Prostate gland (tissue), 2 donors: ENCODE measurements around the gene SERINC5. TPM values are rescaled to one million over a fixed set of nuclear protein-coding genes. Genes with fewer than 3 reads are reported as not detected.
A peak's percentile ranks its signal among the peaks of the same experiment; 100 is the strongest.

Source experiments
- DNase-seq: peaks from one replicate; pipeline ENCODE4 v3.0.0-alpha.2; 2019; ENCODE audit warnings: low spot score
- H3K27ac ChIP-seq, 2 donors: fragments of 200-600 bp; sonication (generic); 2 replicates each; pipeline ENCODE4 v1.5.1; 2017 to 2019
- H3K27me3 ChIP-seq: fragments of 200-600 bp; sonication (generic); replicated peaks from 2 replicates; pipeline ENCODE4 v1.5.1; 2019; ENCODE audit not compliant: insufficient read depth
- H3K36me3 ChIP-seq, 2 donors: fragments of 200-600 bp; sonication (generic); 1 replicate in 1 of 2; 2 replicates in 1 of 2; pipeline versions ENCODE4 v1.5.1 to v1.8.1; 2017 to 2019
- H3K4me1 ChIP-seq: fragments of 200-600 bp; sonication (generic); replicated peaks from 2 replicates; pipeline ENCODE4 v1.5.1; 2019
- H3K4me3 ChIP-seq, 2 donors: fragments of 200-600 bp; sonication (generic); 2 replicates each; pipeline ENCODE4 v1.5.1; 2017 to 2019
- H3K9me3 ChIP-seq: fragments of 200-600 bp; sonication (generic); 2 replicates; pipeline ENCODE4 v1.5.1; 2017
- POLR2A ChIP-seq: fragments of 450-650 bp; IDR thresholded peaks from one replicate; pipeline ENCODE4 v1.6.1; 2016; ENCODE audit warnings: antibody characterized with exemption, mild to moderate bottlenecking
- POLR2AphosphoS5 ChIP-seq: sonication (generic); formaldehyde crosslinking; IDR thresholded peaks from one replicate; pipeline ENCODE4 v1.6.1; 2017; ENCODE audit warnings: antibody characterized with exemption
- WGBS: methylation state at CpG from one replicate; pipeline ENCODE4 v1.1.5; 2018; 5-methylcytosine and 5-hydroxymethylcytosine counted together
- intact Hi-C: fragments of 100-400 bp; cut with DNase I; formaldehyde crosslinking; loops from one replicate; pipeline ENCODE4 v1.14.2; 2022
- total RNA-seq, 2 donors: library from RNA; depleted of rRNA; stranded (reverse); fragments of >200 nt; gene quantifications; one replicate each; pipeline ENCODE4 v1.1.0, GENCODE V29; 2016
- TF ChIP-seq, protein P1 (sequence below), 4 experiments: fragments of 200-600 bp in 2 of 4; fragments of 450-650 bp in 2 of 4; sonication (generic) in 2 of 4; IDR thresholded peaks; 1 replicate in 3 of 4; 2 replicates in 1 of 4; pipeline ENCODE4 v1.5.1; 2016 to 2019; ENCODE audit warnings: antibody characterized with exemption in 4 of 4, mild to moderate bottlenecking in 2 of 4, moderate library complexity in 2 of 4

Gene SERINC5
- total RNA-seq, 2 donors from 2014 or later, result 127 to 205 TPM

DNA sequence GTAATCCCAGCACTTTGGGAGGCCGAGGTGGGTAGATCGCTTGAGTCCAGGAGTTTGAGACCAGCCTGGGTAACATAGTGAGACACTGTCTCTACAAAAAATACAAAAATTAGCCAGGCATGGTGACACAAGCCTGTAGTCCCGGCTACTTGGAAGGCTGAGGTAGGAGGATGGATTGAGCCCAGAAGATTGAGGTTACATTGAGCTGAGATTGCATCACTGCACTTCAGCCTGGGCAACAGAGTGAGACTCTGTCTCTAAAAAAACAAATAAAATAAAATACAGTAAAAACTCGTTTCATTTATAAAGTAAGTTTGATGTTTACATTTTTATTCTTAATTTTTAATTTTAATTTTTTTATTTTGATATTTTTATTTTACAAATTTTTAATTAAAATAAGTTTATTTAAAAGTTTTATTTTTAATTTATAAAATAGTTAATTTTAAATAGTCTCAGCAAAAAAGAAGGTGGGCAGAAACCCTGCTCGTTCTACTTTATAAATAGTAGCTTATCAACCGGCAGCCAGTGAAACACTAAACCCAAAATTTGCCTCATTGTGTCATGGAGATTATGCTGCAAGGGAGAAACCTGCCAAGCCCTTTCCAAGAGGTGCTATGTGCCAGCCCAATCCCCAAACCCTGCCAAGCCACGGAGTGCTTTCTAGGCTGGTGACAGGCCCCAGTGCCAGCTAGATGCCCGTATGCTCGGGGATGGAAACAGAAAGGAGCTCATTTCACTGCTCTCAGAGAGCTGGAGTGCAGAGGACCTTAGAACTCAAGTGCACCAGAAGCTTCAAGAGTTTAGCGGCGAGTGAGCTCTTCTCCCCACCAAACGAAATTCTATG, 38.9 kb downstream of the SERINC5 start:
- intact Hi-C loops, result no loop called here
- peak overlapping the region; percentile 10 to 32 for H3K27ac ChIP-seq
- no peaks in the 10 kb centered on the region for H3K27me3 ChIP-seq
- peaks cover 9% of the 10 kb centered on the region for H3K4me1 ChIP-seq
- TF ChIP-seq, protein P1, sequence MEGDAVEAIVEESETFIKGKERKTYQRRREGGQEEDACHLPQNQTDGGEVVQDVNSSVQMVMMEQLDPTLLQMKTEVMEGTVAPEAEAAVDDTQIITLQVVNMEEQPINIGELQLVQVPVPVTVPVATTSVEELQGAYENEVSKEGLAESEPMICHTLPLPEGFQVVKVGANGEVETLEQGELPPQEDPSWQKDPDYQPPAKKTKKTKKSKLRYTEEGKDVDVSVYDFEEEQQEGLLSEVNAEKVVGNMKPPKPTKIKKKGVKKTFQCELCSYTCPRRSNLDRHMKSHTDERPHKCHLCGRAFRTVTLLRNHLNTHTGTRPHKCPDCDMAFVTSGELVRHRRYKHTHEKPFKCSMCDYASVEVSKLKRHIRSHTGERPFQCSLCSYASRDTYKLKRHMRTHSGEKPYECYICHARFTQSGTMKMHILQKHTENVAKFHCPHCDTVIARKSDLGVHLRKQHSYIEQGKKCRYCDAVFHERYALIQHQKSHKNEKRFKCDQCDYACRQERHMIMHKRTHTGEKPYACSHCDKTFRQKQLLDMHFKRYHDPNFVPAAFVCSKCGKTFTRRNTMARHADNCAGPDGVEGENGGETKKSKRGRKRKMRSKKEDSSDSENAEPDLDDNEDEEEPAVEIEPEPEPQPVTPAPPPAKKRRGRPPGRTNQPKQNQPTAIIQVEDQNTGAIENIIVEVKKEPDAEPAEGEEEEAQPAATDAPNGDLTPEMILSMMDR (IDR thresholded peaks at IDR 0.05), result no peak
- TF ChIP-seq POLR2AphosphoS5 (peak; percentile 45), POLR2A (no peak)
- DNase-seq, result peak; percentile 81
- WGBS, result 29% methylated on average over 12 of the region's 12 CpGs
- H3K4me3 ChIP-seq, result no peak overlapping the region
- no peaks in the 10 kb centered on the region for H3K36me3 ChIP-seq
- no peaks in the 10 kb centered on the region for H3K9me3 ChIP-seq

DNA sequence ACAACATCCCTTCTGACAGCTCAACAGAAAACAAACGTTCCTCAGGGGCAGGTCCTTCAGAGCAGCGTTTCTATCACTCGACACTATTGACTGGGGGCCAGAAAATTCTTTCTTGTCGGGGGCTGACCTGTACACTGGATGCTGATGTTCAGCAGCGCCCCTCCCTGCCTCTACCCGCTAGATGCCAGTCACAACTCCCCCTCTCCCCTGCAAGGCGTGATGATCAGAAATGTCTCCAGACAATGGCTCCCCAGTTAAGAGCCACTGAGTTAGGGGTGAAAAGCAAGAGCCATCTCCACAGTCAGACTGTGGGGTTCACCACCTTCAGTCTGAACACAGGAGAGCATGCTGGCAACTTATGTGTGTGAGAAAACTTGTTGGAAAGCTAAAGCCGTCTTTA, 39.8 kb downstream of the SERINC5 start:
- intact Hi-C loops, result no loop called here
- TF ChIP-seq POLR2AphosphoS5 (no peak), POLR2A (no peak)
- TF ChIP-seq, protein P1 (IDR thresholded peaks at IDR 0.05), result no peak
- H3K27me3 ChIP-seq, result no peaks in the 10 kb centered on the region
- peak overlapping the region in 1 of 2 donors; percentile 26 for H3K27ac ChIP-seq
- H3K9me3 ChIP-seq, result no peaks in the 10 kb centered on the region
- 59% methylated on average over 8 of the region's 8 CpGs for whole genome bisulfite sequencing
- no peak overlapping the region for H3K4me3 ChIP-seq
- DNase-seq, result no peak
- no peaks in the 10 kb centered on the region for H3K36me3 ChIP-seq
- H3K4me1 ChIP-seq, result peaks cover 9% of the 10 kb centered on the region

GRCh38 chr5:80215523-80215922, 40.3 kb downstream of the SERINC5 start:
- Histone ChIP-seq H3K4me1 (peaks cover 4% of the 10 kb centered on the region), H3K4me3 (no peak overlapping the region), H3K27ac (no peak overlapping the region), H3K27me3 (no peaks in the 10 kb centered on the region), H3K9me3 (no peaks in the 10 kb centered on the region), H3K36me3 (no peaks in the 10 kb centered on the region)
- TF ChIP-seq, protein P1 (IDR thresholded peaks at IDR 0.05), result no peak
- no peak for TF ChIP-seq POLR2A
- no peak for TF ChIP-seq POLR2AphosphoS5
- intact Hi-C loops, result no loop called here
- DNase-seq, result no peak
- 80% methylated on average over 4 of the region's 4 CpGs for WGBS

- H3K9me3 ChIP-seq, result no peaks in the 10 kb centered on the region
- no peaks in the 10 kb centered on the region for H3K4me1 ChIP-seq
- no peaks in the 10 kb centered on the region for H3K27me3 ChIP-seq
- TF ChIP-seq POLR2AphosphoS5 (no peak), POLR2A (no peak)
- TF ChIP-seq, protein P1 (IDR thresholded peaks at IDR 0.05), result no peak
- no peak for DNase-seq
- H3K36me3 ChIP-seq, result no peaks in the 10 kb centered on the region
- 86% methylated on average over 3 of the region's 3 CpGs for WGBS
- H3K27ac ChIP-seq, result no peak overlapping the region
- intact Hi-C loops, result no loop called here
- no peak overlapping the region for H3K4me3 ChIP-seq
Observed at GRCh38 chr5:80213466-80213865, 42.4 kb downstream of the SERINC5 start.

DNA sequence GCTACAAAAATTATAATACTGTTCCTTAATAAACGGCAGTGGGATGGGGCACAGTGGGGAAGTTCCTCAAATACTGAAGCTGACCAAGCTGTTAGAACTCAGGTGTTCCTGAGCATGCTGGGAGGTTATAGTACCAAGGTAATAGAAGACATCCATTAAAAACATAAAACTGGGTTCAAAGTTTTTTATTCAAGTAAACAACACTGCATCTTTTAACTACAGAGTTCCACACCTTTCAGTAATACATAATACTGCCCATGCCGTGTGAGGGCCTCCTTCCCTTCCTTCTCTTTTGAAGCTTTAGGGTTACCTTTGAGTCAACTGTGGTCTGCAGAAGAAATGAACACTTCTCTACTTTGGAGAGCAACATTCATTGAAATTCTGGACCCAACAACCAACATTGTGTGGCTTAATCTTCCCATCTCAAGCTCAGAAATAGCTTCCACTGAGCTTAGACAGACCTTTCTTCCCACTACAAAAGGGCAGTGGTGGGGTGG, 43.6 kb downstream of the SERINC5 start:
- no peak for DNase-seq
- peaks cover 4% of the 10 kb centered on the region for H3K4me1 ChIP-seq
- intact Hi-C loops, result no loop called here
- peak overlapping the region in 1 of 2 donors; percentile 16 for H3K27ac ChIP-seq
- TF ChIP-seq POLR2AphosphoS5, result no peak
- TF ChIP-seq, protein P1 (IDR thresholded peaks at IDR 0.05), result no peak
- no peak for TF ChIP-seq POLR2A
- WGBS, result 46% methylated on average over 2 of the region's 2 CpGs
- H3K36me3 ChIP-seq, result no peaks in the 10 kb centered on the region
- H3K9me3 ChIP-seq, result no peaks in the 10 kb centered on the region
- H3K4me3 ChIP-seq, result no peak overlapping the region
- H3K27me3 ChIP-seq, result no peaks in the 10 kb centered on the region
